ENCODE results near the gene DCP2.
"Not testable (repeated sequence)": the region's sequence is repeated elsewhere in the genome, so short reads cannot be mapped to it uniquely, and the experiment has no call there.

The DCP2 gene

GRCh38 chr5:112976432-112977309, at the start of gene DCP2:
Gene DCP2, plus strand, starts transcription at chr5:112976798. Its CDS starts 136 bp downstream, at chr5:112976934.
- peak; percentile 52 to 97 (median 90) for DNase-seq

GRCh38 chr5:112929336-112930081, 47.1 kb upstream of the DCP2 start:
- no peak for DNase-seq

GRCh38 chr5:112930082-112930344, 46.6 kb upstream of the DCP2 start:
- DNase-seq: no peak

GRCh38 chr5:112931473-112931872, 45.1 kb upstream of the DCP2 start:
- DNase-seq: no peak

- DNase-seq: no peak
Observed at GRCh38 chr5:112933105-112933504, 43.5 kb upstream of the DCP2 start.

- DNase-seq: no peak
Observed at GRCh38 chr5:112933651-112934365, 42.8 kb upstream of the DCP2 start.

- DNase-seq: no peak
Observed at GRCh38 chr5:112934366-112934663, 42.3 kb upstream of the DCP2 start.

GRCh38 chr5:112935675-112936074, 40.9 kb upstream of the DCP2 start:
- DNase-seq: no peak

- DNase-seq: no peak
Observed at GRCh38 chr5:112938286-112938685, 38.3 kb upstream of the DCP2 start.

- DNase-seq: no peak
Observed at GRCh38 chr5:112940670-112941069, 35.9 kb upstream of the DCP2 start.

- no peak for DNase-seq
Observed at GRCh38 chr5:112948458-112948857, 28.1 kb upstream of the DCP2 start.

GRCh38 chr5:112951124-112951702, 25.4 kb upstream of the DCP2 start:
- DNase-seq: no peak

GRCh38 chr5:112956606-112957005, 20.0 kb upstream of the DCP2 start:
- DNase-seq: no peak

- no peak for DNase-seq
Observed at GRCh38 chr5:112957036-112957808, 19.4 kb upstream of the DCP2 start.

GRCh38 chr5:112958093-112959088, 18.2 kb upstream of the DCP2 start:
- DNase-seq: peak in 1 of 14 donors; percentile 10

- DNase-seq: peak in 1 of 14 donors; percentile 7
Observed at GRCh38 chr5:112959872-112960271, 16.7 kb upstream of the DCP2 start.

GRCh38 chr5:112960315-112960714, 16.3 kb upstream of the DCP2 start:
- no peak for DNase-seq

GRCh38 chr5:112960863-112961504, 15.6 kb upstream of the DCP2 start:
- DNase-seq: no peak

- not testable (repeated sequence) for DNase-seq
Observed at GRCh38 chr5:112963374-112963733, 13.2 kb upstream of the DCP2 start.

GRCh38 chr5:112965733-112966306, 10.8 kb upstream of the DCP2 start:
- no peak for DNase-seq
